ENCODE results near the gene RYR2. TPM values are rescaled to one million over a fixed set of nuclear protein-coding genes. Genes with fewer than 3 reads are reported as not detected.
"Not testable (repeated sequence)": the region's sequence is repeated elsewhere in the genome, so short reads cannot be mapped to it uniquely, and the experiment has no call there.

Gene RYR2
- total RNA-seq, 2 donors from 2014 or later = 59.0 to 75.9 TPM

DNA sequence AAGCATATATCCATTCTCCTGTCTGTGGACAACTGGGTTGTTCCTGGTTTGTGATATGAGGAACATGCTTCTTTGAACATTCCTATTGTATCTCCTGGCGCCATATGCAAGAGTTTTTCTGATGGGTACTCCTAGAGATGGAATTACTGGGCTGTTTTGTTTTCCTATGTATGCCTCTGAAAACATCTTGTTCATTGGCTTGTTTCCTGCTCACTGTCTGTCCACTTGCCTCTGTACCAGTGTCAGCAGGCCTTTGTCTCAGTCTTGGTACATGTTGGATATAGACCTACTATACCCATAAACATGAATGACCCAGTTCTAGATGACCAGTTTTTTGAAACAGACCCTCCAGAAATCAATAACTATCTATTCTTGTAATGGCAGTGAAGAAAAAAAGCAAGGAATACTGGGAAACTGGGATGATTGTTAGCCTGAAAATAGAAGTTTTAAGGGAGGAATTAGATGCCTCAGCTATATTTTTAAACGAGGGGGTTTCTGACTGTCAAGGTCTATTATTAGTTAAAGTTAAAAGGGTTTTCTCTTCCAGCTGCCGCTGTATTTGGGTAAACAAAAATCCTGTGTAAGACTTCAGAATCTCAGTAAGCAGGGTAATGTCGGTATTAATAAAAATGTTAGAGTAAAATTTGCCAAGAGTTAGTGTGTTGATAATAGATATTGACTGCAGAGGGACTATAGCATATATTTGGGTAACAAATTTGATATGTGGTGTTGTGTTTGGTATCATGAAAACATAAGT lies 103.6 kb downstream of the RYR2 start:
- no peak for ATAC-seq (ENCODE audit: insufficient number of reproducible peaks, low FRiP score, low read depth)
- Histone ChIP-seq H3K36me3 (no peaks in the 10 kb centered on the region), H3K4me3 (peak overlapping the region; percentile 51), H3K9me3 (no peaks in the 10 kb centered on the region), H3K27ac (peak overlapping the region; percentile 5 to 41), H3K4me1 (ENCODE audit: control insufficient read depth in 1 of 2, low read depth in 2 of 2) (peaks cover 16 to 65% of the 10 kb centered on the region in 2 donors), H3K27me3 (replicated peaks; ENCODE audit: insufficient read depth) (no peaks in the 10 kb centered on the region)
- no peak for DNase-seq (ENCODE audit: low spot score)
- TF ChIP-seq, protein P1, sequence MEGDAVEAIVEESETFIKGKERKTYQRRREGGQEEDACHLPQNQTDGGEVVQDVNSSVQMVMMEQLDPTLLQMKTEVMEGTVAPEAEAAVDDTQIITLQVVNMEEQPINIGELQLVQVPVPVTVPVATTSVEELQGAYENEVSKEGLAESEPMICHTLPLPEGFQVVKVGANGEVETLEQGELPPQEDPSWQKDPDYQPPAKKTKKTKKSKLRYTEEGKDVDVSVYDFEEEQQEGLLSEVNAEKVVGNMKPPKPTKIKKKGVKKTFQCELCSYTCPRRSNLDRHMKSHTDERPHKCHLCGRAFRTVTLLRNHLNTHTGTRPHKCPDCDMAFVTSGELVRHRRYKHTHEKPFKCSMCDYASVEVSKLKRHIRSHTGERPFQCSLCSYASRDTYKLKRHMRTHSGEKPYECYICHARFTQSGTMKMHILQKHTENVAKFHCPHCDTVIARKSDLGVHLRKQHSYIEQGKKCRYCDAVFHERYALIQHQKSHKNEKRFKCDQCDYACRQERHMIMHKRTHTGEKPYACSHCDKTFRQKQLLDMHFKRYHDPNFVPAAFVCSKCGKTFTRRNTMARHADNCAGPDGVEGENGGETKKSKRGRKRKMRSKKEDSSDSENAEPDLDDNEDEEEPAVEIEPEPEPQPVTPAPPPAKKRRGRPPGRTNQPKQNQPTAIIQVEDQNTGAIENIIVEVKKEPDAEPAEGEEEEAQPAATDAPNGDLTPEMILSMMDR (IDR thresholded peaks at IDR 0.05) = no peak

DNA sequence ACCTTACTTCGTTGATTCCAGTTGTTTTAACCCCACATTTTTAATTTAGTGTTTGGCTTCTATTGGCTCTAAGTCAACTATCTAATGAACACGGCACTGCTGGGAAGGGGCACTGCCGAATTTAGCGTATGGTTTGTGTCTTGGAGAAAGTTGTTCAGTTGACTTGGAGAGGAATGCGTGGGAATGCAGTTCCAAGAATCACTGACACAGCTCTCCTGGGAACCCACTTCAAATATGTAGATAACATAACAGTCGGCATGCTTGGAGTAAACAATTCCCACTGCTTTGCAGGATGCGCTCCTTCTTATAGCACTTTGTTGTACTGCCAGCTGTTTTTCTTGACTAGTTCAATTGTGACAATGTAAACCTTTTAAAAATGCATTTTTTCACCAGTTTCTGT lies 104.3 kb downstream of the RYR2 start:
- no peaks in the 10 kb centered on the region for H3K9me3 ChIP-seq
- H3K27me3 ChIP-seq (replicated peaks; ENCODE audit: insufficient read depth) = no peaks in the 10 kb centered on the region
- H3K27ac ChIP-seq = peak overlapping the region; percentile 5 to 41
- ATAC-seq (ENCODE audit: insufficient number of reproducible peaks, low FRiP score, low read depth) = no peak
- TF ChIP-seq, protein P1 (IDR thresholded peaks at IDR 0.05) = no peak
- peaks cover 14 to 58% of the 10 kb centered on the region in 2 donors for H3K4me1 ChIP-seq (ENCODE audit: control insufficient read depth in 1 of 2, low read depth in 2 of 2)
- peak; percentile 11 for DNase-seq (ENCODE audit: low spot score)
- H3K36me3 ChIP-seq = no peaks in the 10 kb centered on the region
- peak overlapping the region; percentile 51 for H3K4me3 ChIP-seq

DNA sequence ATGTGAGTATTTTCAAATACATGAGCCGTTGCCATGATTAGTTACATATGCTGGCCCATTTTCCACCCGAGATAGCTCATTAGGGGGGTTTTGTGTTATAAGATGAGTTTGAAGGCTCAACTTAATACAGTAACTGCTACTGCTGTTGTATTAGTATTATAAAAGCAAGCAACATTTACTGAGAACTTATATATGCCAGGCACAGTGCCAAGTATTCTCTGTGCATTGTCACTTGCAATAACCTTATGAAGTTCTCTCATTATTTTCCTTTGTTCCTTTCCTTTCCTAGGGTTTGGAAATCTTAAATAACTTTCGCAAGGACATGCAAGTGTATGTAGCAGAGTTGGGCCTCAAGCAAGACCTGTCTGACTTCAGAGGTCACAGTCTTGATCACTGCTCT lies 107.9 kb downstream of the RYR2 start:
- Histone ChIP-seq H3K9me3 (no peaks in the 10 kb centered on the region), H3K36me3 (no peaks in the 10 kb centered on the region), H3K27me3 (replicated peaks; ENCODE audit: insufficient read depth) (no peaks in the 10 kb centered on the region), H3K4me3 (no peak overlapping the region), H3K4me1 (ENCODE audit: control insufficient read depth in 1 of 2, low read depth in 2 of 2) (peaks cover 14 to 51% of the 10 kb centered on the region in 2 donors), H3K27ac (no peak overlapping the region)
- DNase-seq (ENCODE audit: low spot score) (no peak), ATAC-seq (ENCODE audit: insufficient number of reproducible peaks, low FRiP score, low read depth) (no peak)
- TF ChIP-seq, protein P1 (IDR thresholded peaks at IDR 0.05) = no peak

DNA sequence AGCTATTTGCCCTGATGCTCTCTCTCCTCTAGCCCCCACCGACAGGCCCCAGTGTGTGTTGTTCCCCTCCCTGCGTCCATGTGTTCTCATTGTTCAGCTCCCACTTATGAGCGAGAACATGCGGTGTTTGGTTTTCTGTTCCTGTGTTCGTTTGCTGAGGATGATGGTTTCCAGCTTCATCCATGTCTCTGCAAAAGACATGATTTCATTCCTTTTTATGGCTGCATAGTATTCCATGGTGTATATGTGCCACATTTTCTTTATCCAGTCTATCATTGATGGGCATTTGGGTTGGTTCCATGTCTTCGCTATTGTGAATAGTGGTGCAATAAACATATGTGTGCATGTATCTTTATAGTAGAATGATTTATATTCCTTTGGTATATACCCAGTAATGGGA lies 110.0 kb downstream of the RYR2 start:
- not testable (repeated sequence) for DNase-seq (ENCODE audit: low spot score); H3K4me3 ChIP-seq; H3K9me3 ChIP-seq; ATAC-seq (ENCODE audit: insufficient number of reproducible peaks, low FRiP score, low read depth); H3K36me3 ChIP-seq; H3K27me3 ChIP-seq (replicated peaks; ENCODE audit: insufficient read depth); H3K27ac ChIP-seq
- H3K4me1 ChIP-seq (ENCODE audit: control insufficient read depth in 1 of 2, low read depth in 2 of 2) = peaks cover 3 to 32% of the 10 kb centered on the region in 2 donors

DNA sequence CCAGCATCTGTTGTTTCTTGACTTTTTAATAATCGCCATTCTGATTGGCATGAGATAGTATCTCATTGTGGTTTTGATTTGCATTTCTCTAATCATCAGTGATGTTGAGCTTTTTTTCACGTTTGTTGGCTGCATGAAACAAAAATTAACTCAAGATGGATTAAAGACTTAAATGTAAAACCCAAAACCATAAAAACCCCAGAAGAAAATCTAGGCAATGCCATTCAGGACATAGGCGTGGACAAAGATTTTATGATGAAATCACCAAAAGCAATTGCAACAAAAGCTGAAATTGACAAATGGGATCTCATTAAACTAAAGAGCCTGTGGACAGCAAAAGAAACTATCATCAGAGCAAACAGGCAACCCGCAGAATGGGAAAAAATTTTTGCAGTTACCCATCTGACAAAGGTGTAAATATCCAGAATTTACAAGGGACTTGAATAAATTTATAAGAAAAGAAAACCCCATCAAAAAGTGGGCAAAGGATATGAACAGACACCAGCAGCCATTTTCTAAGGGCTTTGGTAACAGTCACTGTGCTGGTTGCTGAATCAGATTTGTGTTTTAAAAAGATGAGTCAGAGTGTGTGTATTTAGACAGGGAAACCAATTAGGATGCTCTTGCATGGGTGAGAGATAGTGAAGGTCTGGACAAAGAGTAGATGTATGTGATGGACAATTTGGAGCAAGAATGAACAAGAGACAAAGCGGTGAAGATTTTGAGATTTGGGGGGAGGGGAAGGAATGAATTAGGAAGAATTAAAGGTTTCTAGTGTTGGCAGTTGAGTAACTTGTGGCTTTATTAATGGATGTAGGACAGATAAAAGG lies 110.7 kb downstream of the RYR2 start:
- no peak for ATAC-seq (ENCODE audit: insufficient number of reproducible peaks, low FRiP score, low read depth)
- Histone ChIP-seq H3K4me3 (no peak overlapping the region), H3K27ac (no peak overlapping the region), H3K4me1 (ENCODE audit: control insufficient read depth in 1 of 2, low read depth in 2 of 2) (peaks cover 2 to 25% of the 10 kb centered on the region in 2 donors), H3K36me3 (no peaks in the 10 kb centered on the region), H3K27me3 (replicated peaks; ENCODE audit: insufficient read depth) (no peaks in the 10 kb centered on the region), H3K9me3 (no peaks in the 10 kb centered on the region)
- DNase-seq (ENCODE audit: low spot score) = no peak
- TF ChIP-seq, protein P1 (IDR thresholded peaks at IDR 0.05) = no peak
